PC-9 (cell line): ENCODE measurements around the gene LMAN2.

Experiments used
- EZH2 ChIP-seq: fragments of 200-600 bp; sonication (generic); IDR thresholded peaks from 2 replicates; pipeline ENCODE4 v1.8.0; 2017; ENCODE audit warnings: antibody characterized with exemption, low read depth
- TF ChIP-seq, protein P1 (sequence below): fragments of 200-600 bp; sonication (generic); conservative IDR thresholded peaks from 2 replicates; pipeline ENCODE4 v1.6.1; 2017; ENCODE audit warnings: mixed run types, antibody characterized with exemption, mild to moderate bottlenecking, moderate library complexity

DNA sequence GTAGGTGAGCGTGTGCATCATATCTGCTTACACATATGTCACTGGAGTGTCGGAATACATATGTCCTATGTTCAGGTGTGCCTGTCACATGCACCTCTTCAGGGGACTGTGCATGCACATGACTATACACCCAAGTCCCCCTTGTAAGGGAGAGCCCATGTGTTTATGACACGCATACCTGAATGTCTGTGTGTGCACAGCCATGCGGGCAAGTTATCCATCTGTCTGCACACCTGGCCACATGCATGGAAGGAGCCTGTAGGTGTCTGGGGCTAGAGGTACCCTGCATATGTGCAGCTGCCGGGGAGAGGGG is 5.6 kb upstream of the LMAN2 start:
- TF ChIP-seq, protein P1, sequence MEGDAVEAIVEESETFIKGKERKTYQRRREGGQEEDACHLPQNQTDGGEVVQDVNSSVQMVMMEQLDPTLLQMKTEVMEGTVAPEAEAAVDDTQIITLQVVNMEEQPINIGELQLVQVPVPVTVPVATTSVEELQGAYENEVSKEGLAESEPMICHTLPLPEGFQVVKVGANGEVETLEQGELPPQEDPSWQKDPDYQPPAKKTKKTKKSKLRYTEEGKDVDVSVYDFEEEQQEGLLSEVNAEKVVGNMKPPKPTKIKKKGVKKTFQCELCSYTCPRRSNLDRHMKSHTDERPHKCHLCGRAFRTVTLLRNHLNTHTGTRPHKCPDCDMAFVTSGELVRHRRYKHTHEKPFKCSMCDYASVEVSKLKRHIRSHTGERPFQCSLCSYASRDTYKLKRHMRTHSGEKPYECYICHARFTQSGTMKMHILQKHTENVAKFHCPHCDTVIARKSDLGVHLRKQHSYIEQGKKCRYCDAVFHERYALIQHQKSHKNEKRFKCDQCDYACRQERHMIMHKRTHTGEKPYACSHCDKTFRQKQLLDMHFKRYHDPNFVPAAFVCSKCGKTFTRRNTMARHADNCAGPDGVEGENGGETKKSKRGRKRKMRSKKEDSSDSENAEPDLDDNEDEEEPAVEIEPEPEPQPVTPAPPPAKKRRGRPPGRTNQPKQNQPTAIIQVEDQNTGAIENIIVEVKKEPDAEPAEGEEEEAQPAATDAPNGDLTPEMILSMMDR: no peak
- no peak for TF ChIP-seq EZH2
